SK-N-SH (cell line): ENCODE data around the gene ENTPD8. TPM values are rescaled to one million over a fixed set of nuclear protein-coding genes. Genes with fewer than 3 reads are reported as not detected.

Experiments
- CTCF ChIA-PET: fragments of 300-600, 350-600 bp; formaldehyde crosslinking; extraction: SDS; loops from one replicate; lab custom pipeline; 2021; lab: Yijun Ruan, JAX
- POLR2A ChIA-PET: fragments of 350-600 bp; sonication (Branson Sonifier 250); formaldehyde crosslinking; extraction: SDS; loops from one replicate; lab custom pipeline; 2020; ENCODE audit warnings: antibody characterized with exemption, inconsistent platforms; lab: Yijun Ruan, JAX
- DNase-seq: peaks from one replicate; pipeline ENCODE4 v3.0.0; 2012
- H2AFZ ChIP-seq: fragments of 200-600 bp; sonication (generic); 2 replicates; pipeline ENCODE4 v1.8.1; 2016; ENCODE audit warnings: antibody characterized with exemption, mild to moderate bottlenecking, low read depth
- H3F3A ChIP-seq: fragments of 200-600 bp; sonication (generic); replicated peaks from 2 replicates; pipeline ENCODE3; 2016; ENCODE audit warnings: antibody characterized with exemption, mild to moderate bottlenecking; ENCODE audit not compliant: insufficient read depth
- H3K27ac ChIP-seq, 2 experiments: fragments of 200-500 bp in 1 of 2; fragments of 200-600 bp in 1 of 2; sonication (Bioruptor generic) in 1 of 2; sonication (generic), shearing (Covaris generic) in 1 of 2; 2 replicates each; pipeline versions ENCODE4 v1.5.1 to v1.6.1; 2014 to 2016; ENCODE audit warnings: low read depth in 2 of 2, inconsistent platforms in 1 of 2, low read length in 1 of 2, mild to moderate bottlenecking in 1 of 2, mixed read lengths in 1 of 2
- H3K27me3 ChIP-seq: fragments of 200-600 bp; sonication (generic), shearing (Covaris generic); 2 replicates; pipeline ENCODE4 v1.6.1; 2016; ENCODE audit warnings: mixed run types; ENCODE audit not compliant: insufficient read depth
- H3K36me3 ChIP-seq, 2 experiments: fragments of 200-500 bp in 1 of 2; fragments of 200-600 bp in 1 of 2; sonication (Bioruptor generic) in 1 of 2; sonication (generic) in 1 of 2; replicated peaks in 1 of 2; 2 replicates each; pipeline versions ENCODE3 to v1.5.1; 2014 to 2016; ENCODE audit warnings: low read length in 1 of 2, mild to moderate bottlenecking in 1 of 2; ENCODE audit not compliant: insufficient read depth in 2 of 2, control insufficient read depth in 1 of 2
- H3K4me1 ChIP-seq, 2 experiments: fragments of 200-500 bp in 1 of 2; fragments of 200-600 bp in 1 of 2; sonication (Bioruptor generic) in 1 of 2; sonication (generic), shearing (Covaris generic) in 1 of 2; 2 replicates each; pipeline versions ENCODE4 v1.5.1 to v1.6.1; 2014 to 2016; ENCODE audit warnings: low read depth in 1 of 2, low read length in 1 of 2, mixed run types in 1 of 2; ENCODE audit not compliant: insufficient read depth in 2 of 2, control insufficient read depth in 1 of 2
- H3K4me2 ChIP-seq: fragments of 200-600 bp; sonication (generic), shearing (Covaris generic); 2 replicates; pipeline ENCODE4 v1.6.1; 2017; ENCODE audit warnings: mixed run types
- H3K4me3 ChIP-seq, 2 experiments: fragments of 200-500 bp in 1 of 2; fragments of 200-600 bp in 1 of 2; sonication (Bioruptor generic) in 1 of 2; sonication (generic), shearing (Covaris generic) in 1 of 2; 2 replicates each; pipeline versions ENCODE4 v1.5.1 to v1.8.1; 2014 to 2016; ENCODE audit warnings: low read depth in 2 of 2, inconsistent platforms in 1 of 2, low read length in 1 of 2, mild to moderate bottlenecking in 1 of 2, mixed read lengths in 1 of 2, moderate library complexity in 1 of 2
- H3K79me2 ChIP-seq: fragments of 200-600 bp; sonication (generic); 2 replicates; pipeline ENCODE4 v1.8.1; 2017; ENCODE audit warnings: mild to moderate bottlenecking; ENCODE audit not compliant: insufficient read depth
- H3K9ac ChIP-seq: fragments of 200-600 bp; sonication (generic); 2 replicates; pipeline ENCODE4 v1.6.1; 2017; ENCODE audit warnings: mixed run types
- H3K9me2 ChIP-seq: fragments of 200-600 bp; sonication (generic); 2 replicates; pipeline ENCODE4 v1.6.1; 2017; ENCODE audit warnings: mixed run types
- H3K9me3 ChIP-seq: fragments of 200-600 bp; sonication (generic); 2 replicates; pipeline ENCODE4 v1.6.1; 2017; ENCODE audit warnings: mixed run types, mild to moderate bottlenecking, moderate library complexity
- H4K20me1 ChIP-seq: fragments of 200-600 bp; sonication (generic); 2 replicates; pipeline ENCODE4 v1.6.1; 2017; ENCODE audit warnings: mild to moderate bottlenecking, mixed run types; ENCODE audit not compliant: insufficient read depth
- CHD2 ChIP-seq: fragments of 150-350 bp; IDR thresholded peaks from 2 replicates; pipeline ENCODE4 v1.6.1; 2018; ENCODE audit warnings: low read length; ENCODE audit not compliant: partially characterized antibody
- ELF1 ChIP-seq: IDR thresholded peaks from 2 replicates; pipeline ENCODE4 v1.4.0; 2012
- EP300 ChIP-seq, 2 experiments: IDR thresholded peaks; 2 replicates each; pipeline versions ENCODE4 v1.4.0 to v1.6.1; 2012; ENCODE audit warnings: borderline replicate concordance in 1 of 2, low read depth in 1 of 2, low read length in 1 of 2
- EZH2phosphoT487 ChIP-seq: fragments of 200-600 bp; sonication (generic); IDR thresholded peaks from 2 replicates; pipeline ENCODE4 v1.6.1; 2017; ENCODE audit warnings: low read depth, mixed run types, mild to moderate bottlenecking, antibody characterized with exemption, moderate library complexity, borderline replicate concordance
- FOXJ3 ChIP-seq: sonication (generic); formaldehyde crosslinking; IDR thresholded peaks from 2 replicates; pipeline ENCODE4 v1.5.1; 2020; ENCODE audit warnings: mild to moderate bottlenecking, missing genetic modification reagents
- GABPA ChIP-seq: IDR thresholded peaks from 2 replicates; pipeline ENCODE4 v1.4.0; 2012; ENCODE audit warnings: low read depth, mild to moderate bottlenecking
- GATA2 ChIP-seq: sonication (generic); formaldehyde crosslinking; IDR thresholded peaks from 2 replicates; pipeline ENCODE4 v1.5.0; 2020; ENCODE audit warnings: mild to moderate bottlenecking, missing genetic modification reagents
- MAX ChIP-seq: IDR thresholded peaks from 2 replicates; pipeline ENCODE4 v1.4.0; 2012; ENCODE audit warnings: low read depth
- NFIC ChIP-seq: IDR thresholded peaks from 2 replicates; pipeline ENCODE4 v1.4.0; 2012; ENCODE audit warnings: borderline replicate concordance
- PBX3 ChIP-seq: IDR thresholded peaks from 2 replicates; pipeline ENCODE4; 2012
- POLR2AphosphoS5 ChIP-seq: IDR thresholded peaks from 2 replicates; pipeline ENCODE4 v1.6.1; 2012; ENCODE audit warnings: low read depth, low read length
- RAD21 ChIP-seq: IDR thresholded peaks from 2 replicates; pipeline ENCODE4 v1.6.1; 2012; ENCODE audit warnings: mild to moderate bottlenecking, low read length
- RFX5 ChIP-seq: IDR thresholded peaks from 2 replicates; pipeline ENCODE4 v1.6.1; 2012; ENCODE audit warnings: mild to moderate bottlenecking, improper control_type of control experiment, low read length
- SIN3A ChIP-seq: IDR thresholded peaks from 2 replicates; pipeline ENCODE4 v1.6.1; 2012; ENCODE audit warnings: low read depth, mild to moderate bottlenecking, low read length, moderate library complexity, borderline replicate concordance
- TAF1 ChIP-seq: IDR thresholded peaks from 2 replicates; pipeline ENCODE4 v1.6.1; 2012; ENCODE audit warnings: low read depth, mild to moderate bottlenecking, low read length, moderate library complexity, borderline replicate concordance
- TCF12 ChIP-seq: IDR thresholded peaks from 2 replicates; pipeline ENCODE4 v1.4.0; 2012
- WGBS: methylation state at CpG from one replicate; pipeline ENCODE4 v1.1.6; 2017; ENCODE audit warnings: low lambda C conversion rate; 5-methylcytosine and 5-hydroxymethylcytosine counted together
- polyA plus RNA-seq, 3 experiments: library from polyadenylated mRNA; depleted of rRNA; stranded (reverse); fragments of >200 nt; gene quantifications; 2 replicates each; pipeline ENCODE4 v1.2.3, GENCODE V29; 2012
- TF ChIP-seq, protein P1 (sequence below): fragments of 150-350 bp; IDR thresholded peaks from 2 replicates; pipeline ENCODE4 v1.6.1; 2016; ENCODE audit warnings: mild to moderate bottlenecking, low read depth, low read length

The ENTPD8 gene
- polyA plus RNA-seq, 1 of the 3 experiments (the other 2 are of a cell fraction): 0.30 TPM

DNA sequence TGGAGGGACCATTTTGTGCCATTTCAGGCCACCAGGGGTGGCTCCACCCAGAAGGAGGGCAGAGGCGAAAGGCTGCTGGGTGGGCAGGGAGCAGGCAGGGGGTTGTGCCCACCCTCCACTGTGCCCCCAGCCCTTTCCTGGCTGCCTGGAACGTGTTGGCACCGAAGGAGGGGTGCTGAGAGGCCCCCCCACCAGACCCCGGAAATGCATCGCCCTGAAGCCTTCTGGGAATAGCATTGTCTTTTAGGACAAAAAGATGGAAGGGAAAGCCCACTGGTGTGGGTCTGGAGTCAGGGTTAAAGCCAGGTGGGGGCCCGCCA, 12.9 kb downstream of the ENTPD8 start:
- Histone ChIP-seq H4K20me1 (no peaks in the 10 kb centered on the region), H3K4me3 (no peak overlapping the region), H3K4me1 (peaks cover 0 to 23% of the 10 kb centered on the region in 2 experiments; a peak in 1 of 4 replicates), H2AFZ (no peak overlapping the region), H3K9me3 (no peaks in the 10 kb centered on the region), H3K9me2 (no peaks in the 10 kb centered on the region), H3K36me3 (no peaks in the 10 kb centered on the region), H3F3A (peaks cover 6% of the 10 kb centered on the region), H3K79me2 (no peaks in the 10 kb centered on the region), H3K27ac (no peak overlapping the region), H3K4me2 (no peak overlapping the region), H3K9ac (no peak overlapping the region), H3K27me3 (no peaks in the 10 kb centered on the region)
- CTCF ChIA-PET: interaction anchor here (0.8 to 7.0 kb wide), 2 partner anchors 13 to 17 kb away, joined by 3 to 25 read pairs; no protein-coding TSS in a partner anchor
- TF ChIP-seq RAD21 (no peak), RFX5 (no peak), GABPA (no peak), GATA2 (no peak), SIN3A (no peak)
- 82% methylated on average over 6 of the region's 6 CpGs for WGBS
- no peak for DNase-seq
- POLR2A ChIA-PET: no interaction called here

DNA sequence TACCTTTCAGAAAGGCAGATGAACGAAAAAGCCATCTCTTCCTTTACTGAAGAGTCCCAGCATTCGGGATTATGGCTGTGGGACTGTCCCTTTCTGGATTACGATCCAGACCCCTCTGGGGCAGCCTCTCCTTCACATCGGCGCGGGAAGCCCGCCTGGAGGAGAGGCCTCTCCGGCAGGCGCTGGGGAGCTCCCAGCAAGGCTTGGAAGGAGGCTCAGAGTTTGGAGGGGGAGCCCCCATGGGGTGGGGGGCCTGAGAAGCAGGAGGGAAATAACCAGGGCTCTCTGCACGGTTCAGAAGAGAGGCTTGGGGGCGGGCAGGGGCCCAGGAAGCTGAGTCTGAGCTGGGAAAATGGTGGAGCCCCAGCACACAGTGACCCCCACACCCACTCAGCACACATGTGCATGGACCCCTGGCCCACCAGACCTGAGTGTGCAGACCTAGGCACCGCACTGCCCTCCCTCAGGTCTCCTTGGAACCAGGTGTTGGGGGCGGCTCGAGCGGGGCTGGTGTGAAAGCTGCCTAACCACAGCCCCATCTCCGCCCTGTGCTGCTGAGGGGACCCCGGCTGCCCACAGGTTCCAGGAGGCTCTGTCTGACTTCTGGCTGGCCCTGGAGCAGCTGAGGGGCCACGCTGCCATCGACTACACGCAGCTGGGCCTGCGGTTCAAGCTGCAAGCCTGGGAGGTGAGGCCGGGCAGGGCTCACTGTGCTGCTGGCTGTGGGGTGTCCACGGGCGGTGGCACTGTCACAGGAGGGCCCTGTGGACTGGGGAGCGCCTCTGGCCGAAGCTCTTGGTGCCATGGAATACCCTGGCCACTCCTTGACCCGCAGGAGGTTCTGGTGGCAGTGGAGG, 13.5 kb downstream of the ENTPD8 start:
- H3K4me2 ChIP-seq: no peak overlapping the region
- H3K9me3 ChIP-seq: no peaks in the 10 kb centered on the region
- H3K9me2 ChIP-seq: no peaks in the 10 kb centered on the region
- DNase-seq: no peak
- no peak overlapping the region for H3K4me3 ChIP-seq
- H4K20me1 ChIP-seq: no peaks in the 10 kb centered on the region
- no peaks in the 10 kb centered on the region for H3K36me3 ChIP-seq
- no peak for TF ChIP-seq ELF1
- TF ChIP-seq EP300 (IDR thresholded peaks at IDR 0.05; ENCODE audit: borderline replicate concordance in 1 of 2, low read depth in 1 of 2, low read length in 1 of 2): no peak
- TF ChIP-seq, protein P1, sequence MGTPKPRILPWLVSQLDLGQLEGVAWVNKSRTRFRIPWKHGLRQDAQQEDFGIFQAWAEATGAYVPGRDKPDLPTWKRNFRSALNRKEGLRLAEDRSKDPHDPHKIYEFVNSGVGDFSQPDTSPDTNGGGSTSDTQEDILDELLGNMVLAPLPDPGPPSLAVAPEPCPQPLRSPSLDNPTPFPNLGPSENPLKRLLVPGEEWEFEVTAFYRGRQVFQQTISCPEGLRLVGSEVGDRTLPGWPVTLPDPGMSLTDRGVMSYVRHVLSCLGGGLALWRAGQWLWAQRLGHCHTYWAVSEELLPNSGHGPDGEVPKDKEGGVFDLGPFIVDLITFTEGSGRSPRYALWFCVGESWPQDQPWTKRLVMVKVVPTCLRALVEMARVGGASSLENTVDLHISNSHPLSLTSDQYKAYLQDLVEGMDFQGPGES: no peak
- TF ChIP-seq PBX3: no peak
- TF ChIP-seq MAX: no peak
- no peak for TF ChIP-seq TCF12
- TF ChIP-seq FOXJ3 (CRISPR knock-in tag): no peak
- TF ChIP-seq TAF1: no peak
- TF ChIP-seq CHD2: no peak
- TF ChIP-seq NFIC: no peak
- no peak for TF ChIP-seq POLR2AphosphoS5
- TF ChIP-seq EZH2phosphoT487: no peak
- no peak overlapping the region for H3K9ac ChIP-seq
- peaks cover 6% of the 10 kb centered on the region for H3F3A ChIP-seq
- H3K27ac ChIP-seq: no peak overlapping the region
- ChIA-PET POLR2A (no interaction called here), CTCF (interaction anchor here (0.8 to 7.0 kb wide), 4 partner anchors 14 to 141 kb away, joined by 3 to 25 read pairs (median 3); no protein-coding TSS in a partner anchor)
- peaks cover 0 to 23% of the 10 kb centered on the region in 2 experiments; a peak in 1 of 4 replicates for H3K4me1 ChIP-seq
- H3K27me3 ChIP-seq: no peaks in the 10 kb centered on the region
- H3K79me2 ChIP-seq: no peaks in the 10 kb centered on the region
- 95% methylated on average over 13 of the region's 27 CpGs for WGBS
- no peak overlapping the region for H2AFZ ChIP-seq
